Measurements from ENCODE around the gene DNTTIP2. TPM values are rescaled to one million over a fixed set of nuclear protein-coding genes. Genes with fewer than 3 reads are reported as not detected.
A peak's percentile ranks its signal among the peaks of the same experiment; 100 is the strongest.

Gene DNTTIP2
- total and polyA plus RNA-seq, 2 experiments from 2014 or later: 34.4 to 43.6 TPM

- Histone ChIP-seq H2AFZ (no peak overlapping the region), H3K36me3 (replicated peaks; ENCODE audit: insufficient read depth, low read depth) (no peaks in the 10 kb centered on the region), H3K9me3 (ENCODE audit: low read depth) (no peaks in the 10 kb centered on the region), H3K79me2 (peaks cover 33% of the 10 kb centered on the region), H3K27me3 (no peaks in the 10 kb centered on the region), H3K4me2 (peak overlapping the region; percentile 2), H3K9me2 (replicated peaks; ENCODE audit: insufficient read depth) (no peaks in the 10 kb centered on the region), H3K27ac (no peak overlapping the region), H3K4me1 (ENCODE audit: insufficient read depth) (peaks cover 11% of the 10 kb centered on the region), H3K4me3 (no peak overlapping the region), H4K20me1 (ENCODE audit: insufficient read depth, poor library complexity, severe bottlenecking) (no peaks in the 10 kb centered on the region)
- no peak for DNase-seq (ENCODE audit: low spot score)
- TF ChIP-seq, protein P1, sequence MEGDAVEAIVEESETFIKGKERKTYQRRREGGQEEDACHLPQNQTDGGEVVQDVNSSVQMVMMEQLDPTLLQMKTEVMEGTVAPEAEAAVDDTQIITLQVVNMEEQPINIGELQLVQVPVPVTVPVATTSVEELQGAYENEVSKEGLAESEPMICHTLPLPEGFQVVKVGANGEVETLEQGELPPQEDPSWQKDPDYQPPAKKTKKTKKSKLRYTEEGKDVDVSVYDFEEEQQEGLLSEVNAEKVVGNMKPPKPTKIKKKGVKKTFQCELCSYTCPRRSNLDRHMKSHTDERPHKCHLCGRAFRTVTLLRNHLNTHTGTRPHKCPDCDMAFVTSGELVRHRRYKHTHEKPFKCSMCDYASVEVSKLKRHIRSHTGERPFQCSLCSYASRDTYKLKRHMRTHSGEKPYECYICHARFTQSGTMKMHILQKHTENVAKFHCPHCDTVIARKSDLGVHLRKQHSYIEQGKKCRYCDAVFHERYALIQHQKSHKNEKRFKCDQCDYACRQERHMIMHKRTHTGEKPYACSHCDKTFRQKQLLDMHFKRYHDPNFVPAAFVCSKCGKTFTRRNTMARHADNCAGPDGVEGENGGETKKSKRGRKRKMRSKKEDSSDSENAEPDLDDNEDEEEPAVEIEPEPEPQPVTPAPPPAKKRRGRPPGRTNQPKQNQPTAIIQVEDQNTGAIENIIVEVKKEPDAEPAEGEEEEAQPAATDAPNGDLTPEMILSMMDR (IDR thresholded peaks at IDR 0.05; ENCODE audit: poor library complexity): no peak
- TF ChIP-seq EZH2 (IDR thresholded peaks at IDR 0.05; ENCODE audit: borderline replicate concordance) (no peak), EZH2phosphoT487 (IDR thresholded peaks at IDR 0.05; ENCODE audit: low read depth, severe bottlenecking, unreplicated experiment) (no peak)
- WGBS (ENCODE audit: low lambda C conversion rate, missing lambda C conversion rate): 88% methylated on average over 2 of the region's 2 CpGs
These were observed 26.7 kb upstream of the DNTTIP2 start for GRCh38 chr1:93905734-93906133.

DNA sequence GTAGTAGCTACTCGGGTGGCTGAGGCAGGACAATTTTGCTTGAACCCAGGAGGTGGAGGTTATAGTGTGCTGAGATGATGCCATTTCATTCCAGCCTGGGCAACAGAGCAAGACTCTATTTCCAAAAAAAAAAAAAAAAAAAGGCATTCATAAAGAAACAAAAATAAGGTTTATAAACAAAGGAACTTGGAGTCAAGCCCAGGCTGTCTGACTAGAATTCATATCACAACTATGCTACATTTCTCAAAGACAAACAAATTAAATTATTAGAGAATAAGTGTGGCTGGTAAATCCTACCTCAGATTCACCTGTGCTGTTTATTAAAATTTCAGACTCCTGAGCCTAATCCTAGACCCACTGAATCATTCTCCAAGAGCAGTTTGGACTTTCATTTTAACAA is 26.0 kb upstream of the DNTTIP2 start:
- Histone ChIP-seq H3K4me3 (no peak overlapping the region), H3K27ac (no peak overlapping the region), H3K27me3 (no peaks in the 10 kb centered on the region), H3K4me2 (peak overlapping the region; percentile 2), H4K20me1 (ENCODE audit: insufficient read depth, poor library complexity, severe bottlenecking) (no peaks in the 10 kb centered on the region), H3K36me3 (replicated peaks; ENCODE audit: insufficient read depth, low read depth) (no peaks in the 10 kb centered on the region), H3K79me2 (peaks cover 33% of the 10 kb centered on the region), H3K9me3 (ENCODE audit: low read depth) (no peaks in the 10 kb centered on the region), H3K9me2 (replicated peaks; ENCODE audit: insufficient read depth) (no peaks in the 10 kb centered on the region), H3K4me1 (ENCODE audit: insufficient read depth) (peaks cover 11% of the 10 kb centered on the region), H2AFZ (no peak overlapping the region)
- TF ChIP-seq, protein P1 (IDR thresholded peaks at IDR 0.05; ENCODE audit: poor library complexity): no peak
- TF ChIP-seq EZH2 (IDR thresholded peaks at IDR 0.05; ENCODE audit: borderline replicate concordance) (no peak), EZH2phosphoT487 (IDR thresholded peaks at IDR 0.05; ENCODE audit: low read depth, severe bottlenecking, unreplicated experiment) (no peak)
- 79% methylated on average over 1 of the region's 1 CpG for WGBS (ENCODE audit: low lambda C conversion rate, missing lambda C conversion rate)
- no peak for DNase-seq (ENCODE audit: low spot score)

- no peak for DNase-seq (ENCODE audit: low spot score)
- Histone ChIP-seq H3K4me1 (ENCODE audit: insufficient read depth) (peaks cover 11% of the 10 kb centered on the region), H3K79me2 (peaks cover 33% of the 10 kb centered on the region), H3K4me2 (no peak overlapping the region), H3K27ac (no peak overlapping the region), H3K4me3 (no peak overlapping the region), H3K9me2 (replicated peaks; ENCODE audit: insufficient read depth) (no peaks in the 10 kb centered on the region), H3K36me3 (replicated peaks; ENCODE audit: insufficient read depth, low read depth) (no peaks in the 10 kb centered on the region), H3K27me3 (no peaks in the 10 kb centered on the region), H3K9me3 (ENCODE audit: low read depth) (no peaks in the 10 kb centered on the region), H2AFZ (no peak overlapping the region), H4K20me1 (ENCODE audit: insufficient read depth, poor library complexity, severe bottlenecking) (no peaks in the 10 kb centered on the region)
- WGBS (ENCODE audit: low lambda C conversion rate, missing lambda C conversion rate): 53% methylated on average over 2 of the region's 2 CpGs
- TF ChIP-seq EZH2phosphoT487 (IDR thresholded peaks at IDR 0.05; ENCODE audit: low read depth, severe bottlenecking, unreplicated experiment): no peak
These were observed 25.2 kb upstream of the DNTTIP2 start for GRCh38 chr1:93904228-93904627.

DNA sequence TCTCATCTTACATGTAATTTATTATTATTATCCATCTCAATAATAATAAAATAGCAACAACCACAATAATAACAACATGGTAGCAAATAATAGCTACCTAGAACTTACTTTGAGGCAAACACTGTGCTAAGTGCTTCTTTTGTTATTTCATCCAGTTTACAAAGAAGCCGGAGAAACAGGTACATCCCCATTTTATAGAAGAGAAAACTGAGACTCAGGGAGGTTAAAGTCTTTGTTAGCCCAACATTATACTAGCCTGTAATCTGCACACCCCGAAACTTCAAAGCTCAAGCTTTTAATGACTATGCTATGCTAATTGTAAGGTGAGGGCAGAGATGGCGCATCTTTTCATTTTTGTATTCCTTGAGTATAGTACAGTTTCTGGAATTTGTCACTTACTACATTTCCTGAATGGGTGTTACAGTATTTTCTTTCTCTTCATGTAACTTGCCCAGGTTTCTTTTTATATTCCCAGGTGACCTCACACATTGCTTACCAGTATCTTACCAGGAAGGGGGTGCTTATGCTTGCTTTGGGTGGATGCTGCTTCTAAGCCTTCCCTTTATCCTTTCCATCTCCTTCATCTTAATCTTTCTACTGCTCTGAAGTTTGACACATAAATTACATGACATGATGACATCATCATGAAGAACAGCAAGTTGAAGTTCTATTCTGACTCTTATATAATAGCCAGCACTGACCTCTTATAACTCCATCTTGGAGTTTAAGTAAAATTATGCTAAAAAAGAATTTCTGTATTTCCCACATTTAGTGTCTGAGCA is 21.9 kb upstream of the DNTTIP2 start:
- WGBS (ENCODE audit: low lambda C conversion rate, missing lambda C conversion rate): 99% methylated on average over 3 of the region's 3 CpGs
- DNase-seq (ENCODE audit: low spot score): no peak
- H3K27ac ChIP-seq: no peak overlapping the region
- H3K4me2 ChIP-seq: no peak overlapping the region
- TF ChIP-seq EZH2 (IDR thresholded peaks at IDR 0.05; ENCODE audit: borderline replicate concordance) (no peak), EZH2phosphoT487 (IDR thresholded peaks at IDR 0.05; ENCODE audit: low read depth, severe bottlenecking, unreplicated experiment) (no peak)
- TF ChIP-seq, protein P1 (IDR thresholded peaks at IDR 0.05; ENCODE audit: poor library complexity): no peak
- H3K9me3 ChIP-seq (ENCODE audit: low read depth): no peaks in the 10 kb centered on the region
- H3K36me3 ChIP-seq (replicated peaks; ENCODE audit: insufficient read depth, low read depth): no peaks in the 10 kb centered on the region
- H3K27me3 ChIP-seq: no peaks in the 10 kb centered on the region
- H3K9me2 ChIP-seq (replicated peaks; ENCODE audit: insufficient read depth): no peaks in the 10 kb centered on the region
- H2AFZ ChIP-seq: no peak overlapping the region
- no peak overlapping the region for H3K4me3 ChIP-seq
- H4K20me1 ChIP-seq (ENCODE audit: insufficient read depth, poor library complexity, severe bottlenecking): no peaks in the 10 kb centered on the region
- peaks cover 10% of the 10 kb centered on the region for H3K79me2 ChIP-seq
- no peaks in the 10 kb centered on the region for H3K4me1 ChIP-seq (ENCODE audit: insufficient read depth)

Measured in hepatocyte (in vitro differentiated cells).